Aorta (tissue), 5 donors: ENCODE measurements around the gene TTC7B. TPM values are rescaled to one million over a fixed set of nuclear protein-coding genes. Genes with fewer than 3 reads are reported as not detected.
"Not testable (repeated sequence)": the region's sequence is repeated elsewhere in the genome, so short reads cannot be mapped to it uniquely, and the experiment has no call there.

ENCODE experiments used
- ATAC-seq: fragments of 200-7000 bp; cut with Tn5 transposase; one replicate; pipeline ENCODE4 v1.9.1; 2022; ENCODE audit warnings: moderate library complexity; ENCODE audit not compliant: low FRiP score
- DNase-seq, 2 donors: peaks; one replicate each; pipeline ENCODE4 v3.0.0-alpha.2; 2020
- H3K27ac ChIP-seq, 2 donors: one replicate each; pipeline ENCODE4 v1.5.1; 2013; ENCODE audit warnings: low read length in 2 of 2, mild to moderate bottlenecking in 2 of 2, moderate library complexity in 2 of 2, control low read depth in 1 of 2, inconsistent platforms in 1 of 2, low read depth in 1 of 2
- H3K27me3 ChIP-seq, 2 donors: one replicate each; pipeline ENCODE4 v1.6.1; 2013; ENCODE audit warnings: control low read depth in 1 of 2, low read length in 1 of 2, mild to moderate bottlenecking in 1 of 2, moderate library complexity in 1 of 2; ENCODE audit not compliant: insufficient read depth in 2 of 2, control insufficient read depth in 1 of 2
- H3K36me3 ChIP-seq, 2 donors: one replicate each; pipeline ENCODE4 v1.6.1; 2013; ENCODE audit warnings: control low read depth in 1 of 2, low read length in 1 of 2, mild to moderate bottlenecking in 1 of 2; ENCODE audit not compliant: insufficient read depth in 2 of 2, control insufficient read depth in 1 of 2
- H3K4me1 ChIP-seq, 2 donors: one replicate each; pipeline ENCODE4 v1.6.1; 2013; ENCODE audit warnings: low read length in 2 of 2, control low read depth in 1 of 2, mild to moderate bottlenecking in 1 of 2, moderate library complexity in 1 of 2; ENCODE audit not compliant: insufficient read depth in 2 of 2, control insufficient read depth in 1 of 2
- H3K4me3 ChIP-seq, 2 donors: one replicate each; pipeline ENCODE4 v1.5.1; 2013; ENCODE audit warnings: low read length in 2 of 2, control low read depth in 1 of 2, mild to moderate bottlenecking in 1 of 2
- H3K9me3 ChIP-seq: one replicate; pipeline ENCODE4 v1.6.1; 2013; ENCODE audit warnings: mild to moderate bottlenecking, low read length; ENCODE audit not compliant: control insufficient read depth
- WGBS, 2 donors: extraction: QIAGEN DNeasy Blood & Tissue Kit; methylation state at CpG; one replicate each; pipeline ENCODE4 v1.1.7; 2013; 5-methylcytosine and 5-hydroxymethylcytosine counted together
- intact Hi-C, 2 donors: fragments of 100-400 bp; cut with DNase I; formaldehyde crosslinking; loops; one replicate each; pipeline versions ENCODE4 v1.14.2 to v1.15.0; 2022
- polyA plus RNA-seq, 2 donors: library from polyadenylated mRNA; stranded (reverse); fragments of 200-250 nt; gene quantifications; one replicate each; pipeline ENCODE4 v1.2.3, GENCODE V29; 2013
- total RNA-seq, 2 donors: library from RNA; stranded (reverse); fragmentation: NEBNext Ultra II Directional; extraction: Animal tissue kit (Norgen Biotek cat#: 25700); gene quantifications; one replicate each; pipeline ENCODE4 v1.2.1, GENCODE V29; 2021
- donor health status: healthy with polysubstance abuse.
- donor health status: Bipolar disorder and iron deficiency.
- donor health status: DM: no; HTN: no; CAD: no.
- donor health status: DM: no; HTN: no; CAD: no.
- donor health status: DM: yes; HTN: yes; CAD: no.

The TTC7B gene
- total and polyA plus RNA-seq, 4 donors = 17.9 to 57.4 (median 40.1) TPM

GRCh38 chr14:90823542-90823941, 7.3 kb upstream of the TTC7B start:
- H3K9me3 ChIP-seq, DNase-seq, H3K27ac ChIP-seq, intact Hi-C loops, H3K4me3 ChIP-seq, H3K36me3 ChIP-seq, H3K4me1 ChIP-seq, H3K27me3 ChIP-seq, ATAC-seq: not testable (repeated sequence)
- WGBS, 2 donors = 62 to 63% methylated on average over 4 of the region's 4 CpGs

DNA sequence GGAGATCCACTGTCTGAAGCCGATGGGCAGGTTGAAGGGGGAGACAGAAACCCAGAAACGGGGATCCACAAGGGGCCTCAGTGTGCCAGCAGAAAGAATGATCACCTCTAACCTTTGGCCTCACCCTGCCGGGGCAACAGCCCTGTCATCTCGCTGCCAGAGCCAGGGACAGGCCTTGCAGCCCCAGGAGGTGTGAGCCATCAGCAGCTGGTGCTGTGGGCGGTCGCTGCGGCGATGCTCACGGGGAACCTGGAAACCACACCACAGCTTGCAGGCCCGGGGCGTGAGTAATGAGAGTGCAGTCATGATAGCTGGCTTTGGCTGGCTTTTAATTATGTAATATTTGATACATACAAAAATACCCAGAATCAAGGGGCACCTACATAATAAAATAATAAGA, 4.7 kb upstream of the TTC7B start:
- no peaks in the 10 kb centered on the region for H3K36me3 ChIP-seq
- H3K27ac ChIP-seq = no peak overlapping the region
- no peak for ATAC-seq
- WGBS, 2 donors = 74 to 77% methylated on average over 11 of the region's 11 CpGs
- no peak overlapping the region for H3K4me3 ChIP-seq
- no peaks in the 10 kb centered on the region for H3K4me1 ChIP-seq
- no peaks in the 10 kb centered on the region for H3K27me3 ChIP-seq
- no peak for DNase-seq
- H3K9me3 ChIP-seq = peaks cover 1% of the 10 kb centered on the region
- intact Hi-C loops = no loop called here

- no peak for ATAC-seq
- peaks cover 1% of the 10 kb centered on the region for H3K9me3 ChIP-seq
These were observed 3.6 kb upstream of the TTC7B start for GRCh38 chr14:90819734-90820393.

GRCh38 chr14:90818715-90819114, 2.5 kb upstream of the TTC7B start:
- H3K9me3 ChIP-seq = peaks cover 1% of the 10 kb centered on the region
- H3K27me3 ChIP-seq = no peaks in the 10 kb centered on the region
- no peaks in the 10 kb centered on the region for H3K36me3 ChIP-seq
- DNase-seq (no peak), ATAC-seq (no peak)
- H3K4me3 ChIP-seq = no peak overlapping the region
- intact Hi-C loops = loop anchor here in 1 of 2 donors (5.0 kb wide), 1 partner anchor 61 kb away; no protein-coding TSS in a partner anchor
- WGBS, 2 donors = 92 to 96% methylated on average over 3 of the region's 3 CpGs
- H3K4me1 ChIP-seq = no peaks in the 10 kb centered on the region
- H3K27ac ChIP-seq = no peak overlapping the region

More at GRCh38 chr14:90819734-90820393, 3.6 kb upstream of the TTC7B start:
- Histone ChIP-seq H3K4me1 (no peaks in the 10 kb centered on the region), H3K36me3 (no peaks in the 10 kb centered on the region), H3K4me3 (no peak overlapping the region), H3K27ac (no peak overlapping the region), H3K27me3 (no peaks in the 10 kb centered on the region)
- WGBS, 2 donors = 87 to 88% methylated on average over 5 of the region's 5 CpGs
- intact Hi-C loops = loop anchor here in 1 of 2 donors (5.0 kb wide), 1 partner anchor 63 kb away; no protein-coding TSS in a partner anchor
- DNase-seq = no peak

DNA sequence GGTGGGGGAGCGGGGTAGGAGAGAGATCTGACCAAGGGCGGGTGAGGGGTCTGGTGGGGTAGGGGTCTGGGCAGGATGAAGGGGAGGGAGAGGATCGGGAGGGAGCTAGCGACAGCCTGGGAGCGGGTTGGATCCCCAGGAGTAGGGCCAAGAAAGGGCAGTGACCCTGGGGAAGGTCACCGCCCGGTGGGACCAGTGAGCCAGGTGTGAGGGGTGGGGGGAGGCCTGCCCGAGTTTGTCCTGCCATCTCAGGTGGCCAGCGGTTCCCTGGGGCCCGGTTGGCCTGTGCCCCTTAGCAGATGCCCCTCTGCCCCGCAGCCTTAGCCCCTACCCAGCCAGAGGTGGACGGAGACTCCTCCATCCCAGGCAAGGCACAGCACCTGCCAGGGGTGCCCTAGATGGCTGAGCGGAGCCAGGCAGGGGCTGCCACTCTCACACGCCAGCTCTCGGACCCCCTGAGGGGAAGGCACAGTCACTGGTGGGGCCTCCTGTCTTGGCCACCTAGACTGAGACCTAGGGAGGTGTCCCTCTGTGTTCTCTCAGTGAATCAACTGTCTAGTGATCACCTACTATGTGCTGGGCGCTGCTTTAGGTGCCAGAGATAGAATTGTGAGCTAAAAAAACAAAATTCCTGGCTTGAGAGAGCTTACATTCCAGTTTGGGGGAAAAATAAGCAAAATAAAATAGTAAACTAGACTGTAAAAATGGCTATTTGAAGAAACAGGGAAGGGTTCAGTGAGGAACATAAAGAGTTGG, 629 bp upstream of the TTC7B start:
- no peaks in the 10 kb centered on the region for H3K9me3 ChIP-seq
- H3K27me3 ChIP-seq = no peaks in the 10 kb centered on the region
- ATAC-seq (peak; percentile 31), DNase-seq (no peak)
- H3K4me3 ChIP-seq = no peak overlapping the region
- H3K27ac ChIP-seq = no peak overlapping the region
- intact Hi-C loops = loop anchor here in 1 of 2 donors (5.0 kb wide), 1 partner anchor 60 kb away; no protein-coding TSS in a partner anchor
- no peaks in the 10 kb centered on the region for H3K4me1 ChIP-seq
- no peaks in the 10 kb centered on the region for H3K36me3 ChIP-seq
- 38 to 39% methylated on average over 13 to 16 of the region's 16 CpGs for WGBS, 2 donors

- ATAC-seq (no peak), DNase-seq (no peak)
- Histone ChIP-seq H3K9me3 (no peaks in the 10 kb centered on the region), H3K4me3 (peak overlapping the region; percentile 91 to 97), H3K4me1 (no peaks in the 10 kb centered on the region), H3K27ac (no peak overlapping the region), H3K27me3 (no peaks in the 10 kb centered on the region), H3K36me3 (no peaks in the 10 kb centered on the region)
- intact Hi-C loops = loop anchor here in 1 of 2 donors (5.0 kb wide), 1 partner anchor 58 kb away; no protein-coding TSS in a partner anchor
- 8 to 9% methylated on average over 5 of the region's 5 CpGs for WGBS, 2 donors
These were observed 733 bp downstream of the TTC7B start for GRCh38 chr14:90815572-90815821.

GRCh38 chr14:90814806-90815571, 1.2 kb downstream of the TTC7B start:
- no peaks in the 10 kb centered on the region for H3K4me1 ChIP-seq
- intact Hi-C loops = loop anchor here in 1 of 2 donors (5.0 kb wide), 1 partner anchor 58 kb away; no protein-coding TSS in a partner anchor
- H3K4me3 ChIP-seq = peak overlapping the region; percentile 91 to 97
- no peaks in the 10 kb centered on the region for H3K36me3 ChIP-seq
- 37 to 38% methylated on average over 13 of the region's 13 CpGs for WGBS, 2 donors
- no peaks in the 10 kb centered on the region for H3K9me3 ChIP-seq
- ATAC-seq (no peak), DNase-seq (no peak)
- H3K27ac ChIP-seq = no peak overlapping the region
- H3K27me3 ChIP-seq = no peaks in the 10 kb centered on the region

DNA sequence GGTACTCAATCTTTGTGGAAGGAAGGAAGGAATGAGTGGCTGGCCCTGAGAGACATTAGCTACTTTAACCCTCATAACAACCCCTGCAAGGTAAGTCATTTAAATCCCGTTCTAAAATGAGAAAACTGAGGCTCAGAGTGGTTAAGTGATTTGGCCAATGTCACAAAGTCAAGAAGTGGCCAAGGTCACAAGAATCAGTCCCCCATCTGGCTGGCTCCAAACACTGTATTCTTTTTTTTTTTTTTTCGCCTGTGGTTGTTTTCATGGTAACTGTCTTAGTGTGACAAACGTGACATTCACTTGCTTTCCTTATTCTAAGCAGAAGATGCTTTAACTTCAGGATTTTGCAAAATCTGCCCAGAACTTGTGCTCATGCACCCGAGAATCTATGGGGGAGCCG, 2.8 kb downstream of the TTC7B start:
- no peaks in the 10 kb centered on the region for H3K4me1 ChIP-seq
- no peak overlapping the region for H3K4me3 ChIP-seq
- WGBS, 2 donors = 85% methylated on average over 5 of the region's 5 CpGs
- H3K36me3 ChIP-seq = no peaks in the 10 kb centered on the region
- ATAC-seq (no peak), DNase-seq (no peak)
- intact Hi-C loops = no loop called here
- no peaks in the 10 kb centered on the region for H3K9me3 ChIP-seq
- H3K27me3 ChIP-seq = no peaks in the 10 kb centered on the region
- H3K27ac ChIP-seq = no peak overlapping the region
